ENCODE measurements around the gene PPY.
"Not testable (repeated sequence)": the region's sequence is repeated elsewhere in the genome, so short reads cannot be mapped to it uniquely, and the experiment has no call there.

The PPY gene

GRCh38 chr17:43966276-43966675 is 24.0 kb upstream of the PPY start:
- H3K36me3 ChIP-seq (ENCODE audit: control insufficient read depth in 5 of 5, insufficient read depth in 5 of 5, low read length in 5 of 5) = no peaks in the 10 kb centered on the region

GRCh38 chr17:43962479-43962878 is 20.2 kb upstream of the PPY start:
- H3K9me3 ChIP-seq (ENCODE audit: control insufficient read depth in 5 of 5, low read length in 5 of 5) = no peaks in the 10 kb centered on the region
- H3K4me3 ChIP-seq (ENCODE audit: low read depth in 1 of 5, low read length in 5 of 5) = no peak overlapping the region
- no peaks in the 10 kb centered on the region for H3K4me1 ChIP-seq (ENCODE audit: control insufficient read depth in 5 of 5, insufficient read depth in 5 of 5, low read length in 5 of 5)
- H3K36me3 ChIP-seq (ENCODE audit: control insufficient read depth in 5 of 5, insufficient read depth in 5 of 5, low read length in 5 of 5) = no peaks in the 10 kb centered on the region
- H3K27ac ChIP-seq (ENCODE audit: low read depth, low read length) = no peak overlapping the region
- H3K9ac ChIP-seq (ENCODE audit: low read length in 5 of 5) = no peak overlapping the region
- peaks cover 0 to 5% (median 4%) of the 10 kb centered on the region in 5 donors for H3K27me3 ChIP-seq (ENCODE audit: control insufficient read depth in 5 of 5, insufficient read depth in 4 of 5, low read length in 5 of 5)

More at GRCh38 chr17:43966276-43966675, 24.0 kb upstream of the PPY start:
- no peak overlapping the region for H3K4me3 ChIP-seq (ENCODE audit: low read depth in 1 of 5, low read length in 5 of 5)
- no peaks in the 10 kb centered on the region for H3K9me3 ChIP-seq (ENCODE audit: control insufficient read depth in 5 of 5, low read length in 5 of 5)
- H3K27me3 ChIP-seq (ENCODE audit: control insufficient read depth in 5 of 5, insufficient read depth in 4 of 5, low read length in 5 of 5) = peaks cover 0 to 9% (median 7%) of the 10 kb centered on the region in 5 donors
- no peak overlapping the region for H3K27ac ChIP-seq (ENCODE audit: low read depth, low read length)
- no peaks in the 10 kb centered on the region for H3K4me1 ChIP-seq (ENCODE audit: control insufficient read depth in 5 of 5, insufficient read depth in 5 of 5, low read length in 5 of 5)
- H3K9ac ChIP-seq (ENCODE audit: low read length in 5 of 5) = no peak overlapping the region

- Histone ChIP-seq H3K9ac (ENCODE audit: low read length in 5 of 5) (no peak overlapping the region), H3K4me3 (ENCODE audit: low read depth in 1 of 5, low read length in 5 of 5) (no peak overlapping the region), H3K27ac (ENCODE audit: low read depth, low read length) (no peak overlapping the region), H3K4me1 (ENCODE audit: control insufficient read depth in 5 of 5, insufficient read depth in 5 of 5, low read length in 5 of 5) (no peaks in the 10 kb centered on the region), H3K27me3 (ENCODE audit: control insufficient read depth in 5 of 5, insufficient read depth in 4 of 5, low read length in 5 of 5) (peaks cover 0 to 5% (median 2%) of the 10 kb centered on the region in 5 donors), H3K36me3 (ENCODE audit: control insufficient read depth in 5 of 5, insufficient read depth in 5 of 5, low read length in 5 of 5) (no peaks in the 10 kb centered on the region), H3K9me3 (ENCODE audit: control insufficient read depth in 5 of 5, low read length in 5 of 5) (no peaks in the 10 kb centered on the region)
Observed at GRCh38 chr17:43961954-43962353, 19.7 kb upstream of the PPY start.

- not testable (repeated sequence) for H3K9ac ChIP-seq (ENCODE audit: low read length in 5 of 5); H3K27me3 ChIP-seq (ENCODE audit: control insufficient read depth in 5 of 5, insufficient read depth in 4 of 5, low read length in 5 of 5); H3K9me3 ChIP-seq (ENCODE audit: control insufficient read depth in 5 of 5, low read length in 5 of 5); H3K36me3 ChIP-seq (ENCODE audit: control insufficient read depth in 5 of 5, insufficient read depth in 5 of 5, low read length in 5 of 5); H3K4me1 ChIP-seq (ENCODE audit: control insufficient read depth in 5 of 5, insufficient read depth in 5 of 5, low read length in 5 of 5); H3K27ac ChIP-seq (ENCODE audit: low read depth, low read length); H3K4me3 ChIP-seq (ENCODE audit: low read depth in 1 of 5, low read length in 5 of 5)
Observed at GRCh38 chr17:43961292-43961691, 19.0 kb upstream of the PPY start.

- Histone ChIP-seq H3K9ac (ENCODE audit: low read length in 5 of 5) (no peak overlapping the region), H3K4me3 (ENCODE audit: low read depth in 1 of 5, low read length in 5 of 5) (no peak overlapping the region), H3K27me3 (ENCODE audit: control insufficient read depth in 5 of 5, insufficient read depth in 4 of 5, low read length in 5 of 5) (peaks cover 0 to 21% (median 14%) of the 10 kb centered on the region in 5 donors), H3K27ac (ENCODE audit: low read depth, low read length) (no peak overlapping the region), H3K9me3 (ENCODE audit: control insufficient read depth in 5 of 5, low read length in 5 of 5) (no peaks in the 10 kb centered on the region), H3K4me1 (ENCODE audit: control insufficient read depth in 5 of 5, insufficient read depth in 5 of 5, low read length in 5 of 5) (no peaks in the 10 kb centered on the region), H3K36me3 (ENCODE audit: control insufficient read depth in 5 of 5, insufficient read depth in 5 of 5, low read length in 5 of 5) (no peaks in the 10 kb centered on the region)
Observed at GRCh38 chr17:43958748-43959352, 16.6 kb upstream of the PPY start.

GRCh38 chr17:43956222-43956621 is 13.9 kb upstream of the PPY start:
- no peaks in the 10 kb centered on the region for H3K9me3 ChIP-seq (ENCODE audit: control insufficient read depth in 5 of 5, low read length in 5 of 5)
- H3K4me1 ChIP-seq (ENCODE audit: control insufficient read depth in 5 of 5, insufficient read depth in 5 of 5, low read length in 5 of 5) = peaks cover 0 to 16% (median 10%) of the 10 kb centered on the region in 5 donors
- H3K27ac ChIP-seq (ENCODE audit: low read depth, low read length) = no peak overlapping the region
- no peaks in the 10 kb centered on the region for H3K36me3 ChIP-seq (ENCODE audit: control insufficient read depth in 5 of 5, insufficient read depth in 5 of 5, low read length in 5 of 5)
- peaks cover 21 to 43% (median 36%) of the 10 kb centered on the region in 5 donors for H3K27me3 ChIP-seq (ENCODE audit: control insufficient read depth in 5 of 5, insufficient read depth in 4 of 5, low read length in 5 of 5)
- no peak overlapping the region for H3K9ac ChIP-seq (ENCODE audit: low read length in 5 of 5)
- no peak overlapping the region for H3K4me3 ChIP-seq (ENCODE audit: low read depth in 1 of 5, low read length in 5 of 5)

- H3K4me3 ChIP-seq (ENCODE audit: low read depth in 1 of 5, low read length in 5 of 5) = peak within 1 kb of the TSS in 2 of 5 donors; percentile 8 to 12
Observed at GRCh38 chr17:43953746-43954145, 11.5 kb upstream of the PPY start, which contains the start of gene PYY. Gene PYY, minus strand, starts transcription at chr17:43953940. Its CDS starts 457 bp downstream, at chr17:43953483.

GRCh38 chr17:43952724-43953666 is 10.7 kb upstream of the PPY start:
- peak overlapping the region in 2 of 5 donors; percentile 8 to 12 for H3K4me3 ChIP-seq (ENCODE audit: low read depth in 1 of 5, low read length in 5 of 5)
- H3K9ac ChIP-seq (ENCODE audit: low read length in 5 of 5) = no peak overlapping the region
- H3K27me3 ChIP-seq (ENCODE audit: control insufficient read depth in 5 of 5, insufficient read depth in 4 of 5, low read length in 5 of 5) = peaks cover 33 to 52% (median 50%) of the 10 kb centered on the region in 5 donors
- no peaks in the 10 kb centered on the region for H3K9me3 ChIP-seq (ENCODE audit: control insufficient read depth in 5 of 5, low read length in 5 of 5)
- peaks cover 0 to 16% (median 10%) of the 10 kb centered on the region in 5 donors for H3K4me1 ChIP-seq (ENCODE audit: control insufficient read depth in 5 of 5, insufficient read depth in 5 of 5, low read length in 5 of 5)
- no peak overlapping the region for H3K27ac ChIP-seq (ENCODE audit: low read depth, low read length)
- H3K36me3 ChIP-seq (ENCODE audit: control insufficient read depth in 5 of 5, insufficient read depth in 5 of 5, low read length in 5 of 5) = no peaks in the 10 kb centered on the region

More at GRCh38 chr17:43953746-43954145, 11.5 kb upstream of the PPY start, which contains the start of gene PYY:
- Histone ChIP-seq H3K9ac (ENCODE audit: low read length in 5 of 5) (no peak within 1 kb of the TSS), H3K27me3 (ENCODE audit: control insufficient read depth in 5 of 5, insufficient read depth in 4 of 5, low read length in 5 of 5) (peaks cover 33 to 52% (median 50%) of the 10 kb centered on the region in 5 donors), H3K27ac (ENCODE audit: low read depth, low read length) (no peak within 1 kb of the TSS), H3K4me1 (ENCODE audit: control insufficient read depth in 5 of 5, insufficient read depth in 5 of 5, low read length in 5 of 5) (peaks cover 0 to 16% (median 10%) of the 10 kb centered on the region in 5 donors), H3K36me3 (ENCODE audit: control insufficient read depth in 5 of 5, insufficient read depth in 5 of 5, low read length in 5 of 5) (no peaks in the 10 kb centered on the region), H3K9me3 (ENCODE audit: control insufficient read depth in 5 of 5, low read length in 5 of 5) (no peaks in the 10 kb centered on the region)

GRCh38 chr17:43952351-43952723 is 10.1 kb upstream of the PPY start:
- H3K36me3 ChIP-seq (ENCODE audit: control insufficient read depth in 5 of 5, insufficient read depth in 5 of 5, low read length in 5 of 5) = no peaks in the 10 kb centered on the region
- H3K27ac ChIP-seq (ENCODE audit: low read depth, low read length) = no peak overlapping the region
- H3K4me1 ChIP-seq (ENCODE audit: control insufficient read depth in 5 of 5, insufficient read depth in 5 of 5, low read length in 5 of 5) = peaks cover 0 to 16% (median 10%) of the 10 kb centered on the region in 5 donors
- H3K9me3 ChIP-seq (ENCODE audit: control insufficient read depth in 5 of 5, low read length in 5 of 5) = no peaks in the 10 kb centered on the region
- peak overlapping the region in 2 of 5 donors; percentile 8 to 12 for H3K4me3 ChIP-seq (ENCODE audit: low read depth in 1 of 5, low read length in 5 of 5)
- H3K27me3 ChIP-seq (ENCODE audit: control insufficient read depth in 5 of 5, insufficient read depth in 4 of 5, low read length in 5 of 5) = peaks cover 33 to 55% (median 52%) of the 10 kb centered on the region in 5 donors
- H3K9ac ChIP-seq (ENCODE audit: low read length in 5 of 5) = no peak overlapping the region

- no peak overlapping the region for H3K9ac ChIP-seq (ENCODE audit: low read length in 5 of 5)
- no peaks in the 10 kb centered on the region for H3K36me3 ChIP-seq (ENCODE audit: control insufficient read depth in 5 of 5, insufficient read depth in 5 of 5, low read length in 5 of 5)
- peaks cover 39 to 58% (median 55%) of the 10 kb centered on the region in 5 donors for H3K27me3 ChIP-seq (ENCODE audit: control insufficient read depth in 5 of 5, insufficient read depth in 4 of 5, low read length in 5 of 5)
- H3K4me1 ChIP-seq (ENCODE audit: control insufficient read depth in 5 of 5, insufficient read depth in 5 of 5, low read length in 5 of 5) = peaks cover 0 to 16% (median 10%) of the 10 kb centered on the region in 5 donors
- no peak overlapping the region for H3K4me3 ChIP-seq (ENCODE audit: low read depth in 1 of 5, low read length in 5 of 5)
- H3K9me3 ChIP-seq (ENCODE audit: control insufficient read depth in 5 of 5, low read length in 5 of 5) = no peaks in the 10 kb centered on the region
- no peak overlapping the region for H3K27ac ChIP-seq (ENCODE audit: low read depth, low read length)
Observed at GRCh38 chr17:43951750-43952149, 9.5 kb upstream of the PPY start.

Data from subcutaneous abdominal adipose tissue (tissue), 5 donors.